RWPE1 (cell line): ENCODE measurements around the gene POU6F2.

Source experiments
- CTCF ChIA-PET: fragments of 350-600 bp; sonication (Branson Sonifier 250); formaldehyde crosslinking; extraction: SDS; loops from one replicate; lab custom pipeline; 2021; lab: Yijun Ruan, JAX
- POLR2A ChIA-PET: fragments of 400-600 bp; formaldehyde crosslinking; extraction: SDS; loops from one replicate; lab custom pipeline; 2020; ENCODE audit warnings: antibody characterized with exemption; ENCODE audit not compliant: low non-redundant PET; lab: Yijun Ruan, JAX
- DNase-seq: peaks from one replicate; pipeline ENCODE4 v3.0.0; 2012; ENCODE audit warnings: low spot score
- H3K27ac ChIP-seq: fragments of 450-650 bp; 2 replicates; pipeline ENCODE4 v1.5.1; 2017
- TF ChIP-seq, protein P1 (sequence below): fragments of 450-650 bp; conservative IDR thresholded peaks from 2 replicates; pipeline ENCODE4 v1.5.1; 2017; ENCODE audit warnings: low read depth, mild to moderate bottlenecking

Gene POU6F2

DNA sequence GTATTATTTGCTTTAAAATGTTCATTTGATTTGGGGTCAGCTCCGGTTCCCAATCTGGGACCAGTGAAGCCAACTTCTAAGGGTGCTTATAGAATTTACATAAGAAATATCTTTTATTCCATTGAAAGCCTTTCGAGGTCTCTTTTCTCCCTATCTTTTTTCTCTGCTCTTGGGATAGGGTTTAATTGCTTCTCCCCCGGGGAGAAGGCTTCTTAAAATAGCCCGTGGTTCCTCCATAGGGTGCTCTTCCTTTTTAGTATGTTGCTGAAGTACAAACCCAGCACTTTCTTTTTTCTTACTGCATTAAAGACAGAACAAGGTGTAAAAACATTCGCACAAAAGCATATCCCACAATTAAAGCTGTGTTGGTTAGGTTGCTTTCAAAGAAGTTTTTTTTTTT lies 107.5 kb downstream of the POU6F2 start:
- CTCF ChIA-PET, result no interaction called here
- POLR2A ChIA-PET, result no interaction called here
- H3K27ac ChIP-seq, result no peak overlapping the region
- TF ChIP-seq, protein P1, sequence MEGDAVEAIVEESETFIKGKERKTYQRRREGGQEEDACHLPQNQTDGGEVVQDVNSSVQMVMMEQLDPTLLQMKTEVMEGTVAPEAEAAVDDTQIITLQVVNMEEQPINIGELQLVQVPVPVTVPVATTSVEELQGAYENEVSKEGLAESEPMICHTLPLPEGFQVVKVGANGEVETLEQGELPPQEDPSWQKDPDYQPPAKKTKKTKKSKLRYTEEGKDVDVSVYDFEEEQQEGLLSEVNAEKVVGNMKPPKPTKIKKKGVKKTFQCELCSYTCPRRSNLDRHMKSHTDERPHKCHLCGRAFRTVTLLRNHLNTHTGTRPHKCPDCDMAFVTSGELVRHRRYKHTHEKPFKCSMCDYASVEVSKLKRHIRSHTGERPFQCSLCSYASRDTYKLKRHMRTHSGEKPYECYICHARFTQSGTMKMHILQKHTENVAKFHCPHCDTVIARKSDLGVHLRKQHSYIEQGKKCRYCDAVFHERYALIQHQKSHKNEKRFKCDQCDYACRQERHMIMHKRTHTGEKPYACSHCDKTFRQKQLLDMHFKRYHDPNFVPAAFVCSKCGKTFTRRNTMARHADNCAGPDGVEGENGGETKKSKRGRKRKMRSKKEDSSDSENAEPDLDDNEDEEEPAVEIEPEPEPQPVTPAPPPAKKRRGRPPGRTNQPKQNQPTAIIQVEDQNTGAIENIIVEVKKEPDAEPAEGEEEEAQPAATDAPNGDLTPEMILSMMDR, result no peak
- DNase-seq, result no peak

DNA sequence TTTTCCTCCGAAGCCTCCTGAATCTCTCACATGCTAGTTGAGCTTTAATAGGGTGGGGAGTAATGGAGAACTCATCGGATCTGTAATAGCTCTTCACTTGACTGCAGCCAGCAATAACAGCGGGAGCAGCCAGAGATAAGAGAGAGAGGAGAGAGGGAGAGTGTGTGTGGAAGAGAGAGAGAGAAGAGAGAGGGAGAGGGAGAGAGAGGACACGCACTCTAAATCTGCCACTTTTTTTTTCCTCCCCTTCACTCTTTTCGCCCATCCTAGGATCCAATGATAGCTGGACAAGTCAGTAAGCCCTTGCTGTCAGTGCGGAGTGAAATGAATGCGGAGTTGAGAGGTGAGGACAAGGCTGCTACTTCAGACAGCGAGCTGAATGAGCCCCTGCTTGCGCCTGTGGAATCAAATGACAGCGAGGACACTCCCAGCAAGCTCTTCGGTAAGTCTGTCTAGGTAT lies 107.9 kb downstream of the POU6F2 start:
- POLR2A ChIA-PET, result no interaction called here
- CTCF ChIA-PET, result no interaction called here
- TF ChIP-seq, protein P1, result no peak
- H3K27ac ChIP-seq, result no peak overlapping the region
- no peak for DNase-seq

GRCh38 chr7:39086638-39087360 lies 109.1 kb downstream of the POU6F2 start:
- no peak overlapping the region for H3K27ac ChIP-seq
- POLR2A ChIA-PET, result no interaction called here
- TF ChIP-seq, protein P1, result no peak
- no peak for DNase-seq
- CTCF ChIA-PET, result interaction anchor here (0.7 kb wide), 1 partner anchor 109 kb away, joined by 3 read pairs; the partner anchor contains the start of gene POU6F2

GRCh38 chr7:39088730-39089593 lies 111.3 kb downstream of the POU6F2 start:
- H3K27ac ChIP-seq, result no peak overlapping the region
- POLR2A ChIA-PET, result no interaction called here
- CTCF ChIA-PET, result no interaction called here
- no peak for DNase-seq
- TF ChIP-seq, protein P1, result no peak

DNA sequence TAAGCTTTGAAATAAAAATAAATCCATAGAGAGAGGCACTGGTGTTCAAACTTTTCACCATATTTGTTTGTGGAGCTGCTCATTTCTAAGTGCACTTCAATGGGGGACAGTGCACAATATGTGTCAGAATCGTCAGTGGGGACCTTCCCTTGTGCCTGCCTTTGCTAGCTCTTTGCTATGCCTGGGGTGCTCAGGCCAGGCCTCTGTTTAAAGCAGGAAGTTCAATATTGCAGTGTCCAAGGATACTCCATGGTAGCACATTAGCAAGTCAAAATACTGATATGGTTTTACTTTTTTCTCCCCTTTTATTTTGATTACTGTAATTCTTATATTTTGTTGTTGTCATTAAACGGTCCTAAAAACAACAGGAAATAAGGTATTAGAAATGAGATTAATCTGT lies 113.4 kb downstream of the POU6F2 start:
- H3K27ac ChIP-seq, result no peak overlapping the region
- ChIA-PET CTCF (no interaction called here), POLR2A (no interaction called here)
- TF ChIP-seq, protein P1, result no peak
- DNase-seq, result no peak

DNA sequence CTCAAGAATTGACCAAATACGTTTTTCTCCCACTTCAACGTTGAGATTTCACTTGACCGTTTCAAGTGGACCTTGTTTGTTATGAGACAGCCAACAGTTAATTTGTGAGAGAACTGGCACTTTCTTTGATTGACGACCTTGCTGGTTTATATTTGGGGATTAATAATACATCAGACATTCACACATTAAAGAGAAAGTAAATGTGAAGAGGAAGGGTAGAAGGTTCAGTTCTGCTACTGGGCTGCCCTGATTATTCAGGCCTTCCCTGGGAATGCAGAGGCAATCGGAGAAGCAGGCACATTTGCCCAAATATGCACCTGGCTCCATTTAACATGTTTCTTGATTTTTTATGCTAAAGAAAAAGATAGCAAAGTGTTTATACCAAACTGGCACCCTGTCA lies 114.1 kb downstream of the POU6F2 start:
- ChIA-PET CTCF (no interaction called here), POLR2A (no interaction called here)
- no peak overlapping the region for H3K27ac ChIP-seq
- no peak for DNase-seq
- TF ChIP-seq, protein P1, result no peak
